ENCODE data around the gene PKMYT1. TPM values are rescaled to one million over a fixed set of nuclear protein-coding genes. Genes with fewer than 3 reads are reported as not detected.

The PKMYT1 gene
- polyA plus RNA-seq, 2 of the 4 experiments (the other 2 are of a cell fraction), result 10.5 to 50.5 TPM

DNA sequence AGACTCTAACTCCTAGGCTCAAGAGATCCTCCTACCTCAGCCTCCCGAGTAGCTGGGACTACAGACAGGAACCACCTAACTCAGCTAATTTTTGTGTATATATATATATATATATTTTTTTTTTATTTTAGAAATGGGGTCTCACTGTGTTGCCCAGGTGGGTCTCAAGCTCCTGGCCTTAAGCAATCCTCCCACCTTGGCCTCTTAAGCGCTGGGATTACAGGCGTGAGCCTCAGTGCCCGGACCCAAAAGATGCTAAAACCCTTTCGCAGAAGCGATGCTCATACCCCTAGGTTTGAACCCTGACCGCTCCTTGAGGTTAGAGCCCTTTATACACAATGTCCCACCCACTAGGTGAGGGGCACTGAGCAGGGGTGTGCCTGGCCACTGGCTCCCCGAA, 30.3 kb upstream of the PKMYT1 start:
- ATAC-seq, result no peak
- DNase-seq (ENCODE audit: low read depth in 1 of 2, low spot score in 1 of 2), result no peak
- no peak for FAIRE-seq
- CTCF ChIA-PET, result interaction anchor here (0.9 to 14.8 kb wide), 4 partner anchors 10 to 40 kb away, joined by 3 to 214 read pairs (median 58); partner anchors contain the start of genes CLDN6, HCFC1R1, THOC6 and TNFRSF12A
- TF ChIP-seq, protein P1, sequence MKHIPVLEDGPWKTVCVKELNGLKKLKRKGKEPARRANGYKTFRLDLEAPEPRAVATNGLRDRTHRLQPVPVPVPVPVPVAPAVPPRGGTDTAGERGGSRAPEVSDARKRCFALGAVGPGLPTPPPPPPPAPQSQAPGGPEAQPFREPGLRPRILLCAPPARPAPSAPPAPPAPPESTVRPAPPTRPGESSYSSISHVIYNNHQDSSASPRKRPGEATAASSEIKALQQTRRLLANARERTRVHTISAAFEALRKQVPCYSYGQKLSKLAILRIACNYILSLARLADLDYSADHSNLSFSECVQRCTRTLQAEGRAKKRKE (CRISPR knock-in tag; IDR thresholded peaks at IDR 0.05; ENCODE audit: low read depth), result no peak
- no peak for TF ChIP-seq EHMT2 (IDR thresholded peaks at IDR 0.05; ENCODE audit: low read depth)
- no peak for TF ChIP-seq HDAC2 (IDR thresholded peaks at IDR 0.05)
- TF ChIP-seq GATA3 (IDR thresholded peaks at IDR 0.05; ENCODE audit: borderline replicate concordance), result no peak
- no peak for TF ChIP-seq ZSCAN20 (CRISPR knock-in tag; IDR thresholded peaks at IDR 0.05)
- TF ChIP-seq, protein P2, sequence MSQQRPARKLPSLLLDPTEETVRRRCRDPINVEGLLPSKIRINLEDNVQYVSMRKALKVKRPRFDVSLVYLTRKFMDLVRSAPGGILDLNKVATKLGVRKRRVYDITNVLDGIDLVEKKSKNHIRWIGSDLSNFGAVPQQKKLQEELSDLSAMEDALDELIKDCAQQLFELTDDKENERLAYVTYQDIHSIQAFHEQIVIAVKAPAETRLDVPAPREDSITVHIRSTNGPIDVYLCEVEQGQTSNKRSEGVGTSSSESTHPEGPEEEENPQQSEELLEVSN (IDR thresholded peaks at IDR 0.05; ENCODE audit: borderline replicate concordance, low read depth), result no peak
- TF ChIP-seq NR3C1 (IDR thresholded peaks at IDR 0.05), result no peak
- TF ChIP-seq, protein P3, sequence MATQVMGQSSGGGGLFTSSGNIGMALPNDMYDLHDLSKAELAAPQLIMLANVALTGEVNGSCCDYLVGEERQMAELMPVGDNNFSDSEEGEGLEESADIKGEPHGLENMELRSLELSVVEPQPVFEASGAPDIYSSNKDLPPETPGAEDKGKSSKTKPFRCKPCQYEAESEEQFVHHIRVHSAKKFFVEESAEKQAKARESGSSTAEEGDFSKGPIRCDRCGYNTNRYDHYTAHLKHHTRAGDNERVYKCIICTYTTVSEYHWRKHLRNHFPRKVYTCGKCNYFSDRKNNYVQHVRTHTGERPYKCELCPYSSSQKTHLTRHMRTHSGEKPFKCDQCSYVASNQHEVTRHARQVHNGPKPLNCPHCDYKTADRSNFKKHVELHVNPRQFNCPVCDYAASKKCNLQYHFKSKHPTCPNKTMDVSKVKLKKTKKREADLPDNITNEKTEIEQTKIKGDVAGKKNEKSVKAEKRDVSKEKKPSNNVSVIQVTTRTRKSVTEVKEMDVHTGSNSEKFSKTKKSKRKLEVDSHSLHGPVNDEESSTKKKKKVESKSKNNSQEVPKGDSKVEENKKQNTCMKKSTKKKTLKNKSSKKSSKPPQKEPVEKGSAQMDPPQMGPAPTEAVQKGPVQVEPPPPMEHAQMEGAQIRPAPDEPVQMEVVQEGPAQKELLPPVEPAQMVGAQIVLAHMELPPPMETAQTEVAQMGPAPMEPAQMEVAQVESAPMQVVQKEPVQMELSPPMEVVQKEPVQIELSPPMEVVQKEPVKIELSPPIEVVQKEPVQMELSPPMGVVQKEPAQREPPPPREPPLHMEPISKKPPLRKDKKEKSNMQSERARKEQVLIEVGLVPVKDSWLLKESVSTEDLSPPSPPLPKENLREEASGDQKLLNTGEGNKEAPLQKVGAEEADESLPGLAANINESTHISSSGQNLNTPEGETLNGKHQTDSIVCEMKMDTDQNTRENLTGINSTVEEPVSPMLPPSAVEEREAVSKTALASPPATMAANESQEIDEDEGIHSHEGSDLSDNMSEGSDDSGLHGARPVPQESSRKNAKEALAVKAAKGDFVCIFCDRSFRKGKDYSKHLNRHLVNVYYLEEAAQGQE (IDR thresholded peaks at IDR 0.05), result no peak
- TF ChIP-seq RARB (CRISPR knock-in tag; IDR thresholded peaks at IDR 0.05), result no peak
- no peak for TF ChIP-seq TFCP2L1 (CRISPR knock-in tag; IDR thresholded peaks at IDR 0.05)
- no peak for TF ChIP-seq FOSB (CRISPR knock-in tag; IDR thresholded peaks at IDR 0.05)
- no peak for TF ChIP-seq HOXB5 (CRISPR knock-in tag; IDR thresholded peaks at IDR 0.05)
- H3K4me2 ChIP-seq, result no peak overlapping the region
- 93% methylated on average over 7 of the region's 8 CpGs for WGBS (ENCODE audit: missing lambda C conversion rate)
- POLR2A ChIA-PET, result interaction anchor here (3.7 kb wide), 1 partner anchor 11 kb away, joined by 31 read pairs; the partner anchor contains the start of gene TNFRSF12A
- peaks cover 20% of the 10 kb centered on the region for H3K4me1 ChIP-seq
- no peaks in the 10 kb centered on the region for H3K9me3 ChIP-seq
- no peak overlapping the region for H3K27ac ChIP-seq
- H3K4me3 ChIP-seq, result no peak overlapping the region

DNA sequence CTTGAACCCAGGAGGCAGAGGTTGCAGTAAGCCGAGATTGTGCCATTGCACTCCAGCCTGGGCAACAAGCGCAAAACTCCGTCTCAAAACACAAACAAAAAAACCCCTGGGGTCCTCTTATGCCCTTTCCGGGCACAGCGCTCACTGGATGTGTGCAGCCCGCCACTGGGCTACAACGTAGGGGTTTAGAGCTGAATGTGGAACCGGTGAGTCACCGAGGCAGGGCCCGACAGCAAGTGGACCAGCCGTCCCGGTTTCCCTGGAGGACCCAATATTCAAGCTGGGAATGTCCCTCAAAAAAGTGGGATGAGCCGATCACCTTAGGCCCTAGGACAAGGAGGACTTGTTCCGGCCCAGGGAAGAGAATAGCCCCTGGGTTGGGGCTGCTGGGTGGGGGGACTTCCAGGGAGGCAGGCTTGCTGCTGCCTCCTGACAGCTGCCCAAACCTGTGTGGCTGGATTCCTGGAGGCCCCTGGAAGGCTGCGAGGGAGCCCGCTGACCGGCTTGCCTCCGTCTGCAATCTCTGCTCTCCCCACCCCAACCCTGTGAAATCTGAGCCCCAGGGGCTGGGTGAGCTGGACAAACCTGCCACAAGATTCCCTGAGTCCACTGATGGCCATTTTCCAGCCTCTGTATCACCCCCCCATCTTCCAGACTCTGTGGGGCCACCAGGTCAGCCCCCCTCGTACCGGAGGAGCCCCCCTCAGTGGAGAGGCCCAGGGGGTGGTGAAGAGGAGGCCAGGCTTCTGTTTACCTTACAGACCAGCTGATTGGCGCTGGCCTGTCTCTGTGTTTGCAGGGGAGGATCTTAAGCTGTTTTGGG, 29.5 kb upstream of the PKMYT1 start:
- Histone ChIP-seq H3K4me1 (peaks cover 23% of the 10 kb centered on the region), H3K27ac (0 out of 6 replicates have a peak overlapping the region, but pooled peaks of 1 of the 2 experiments have one; percentile 1), H3K9me3 (no peaks in the 10 kb centered on the region), H3K4me3 (no peak overlapping the region), H3K4me2 (no peak overlapping the region)
- ATAC-seq (no peak), FAIRE-seq (no peak), DNase-seq (ENCODE audit: low read depth in 1 of 2, low spot score in 1 of 2) (no peak)
- TF ChIP-seq KDM1A (IDR thresholded peaks at IDR 0.05; ENCODE audit: low read depth), result no peak
- TF ChIP-seq POLR2AphosphoS2 (conservative IDR thresholded peaks at IDR 0.05; ENCODE audit: low read length), result no peak
- TF ChIP-seq NPAS2 (CRISPR knock-in tag; IDR thresholded peaks at IDR 0.05; ENCODE audit: borderline replicate concordance), result no peak
- no peak for TF ChIP-seq RARB (CRISPR knock-in tag; IDR thresholded peaks at IDR 0.05)
- TF ChIP-seq EHMT2 (IDR thresholded peaks at IDR 0.05; ENCODE audit: low read depth), result no peak
- TF ChIP-seq MAZ (IDR thresholded peaks at IDR 0.05; ENCODE audit: borderline replicate concordance, low read depth, low read length), result no peak
- TF ChIP-seq POLR2A (IDR thresholded peaks at IDR 0.05; ENCODE audit: low read length), result no peak
- no peak for TF ChIP-seq CBX8 (IDR thresholded peaks at IDR 0.05)
- no peak for TF ChIP-seq EHF (CRISPR knock-in tag; IDR thresholded peaks at IDR 0.05)
- TF ChIP-seq USF2 (IDR thresholded peaks at IDR 0.05), result no peak
- TF ChIP-seq BHLHE40 (IDR thresholded peaks at IDR 0.05; ENCODE audit: low read depth, low read length), result no peak
- TF ChIP-seq, protein P4, sequence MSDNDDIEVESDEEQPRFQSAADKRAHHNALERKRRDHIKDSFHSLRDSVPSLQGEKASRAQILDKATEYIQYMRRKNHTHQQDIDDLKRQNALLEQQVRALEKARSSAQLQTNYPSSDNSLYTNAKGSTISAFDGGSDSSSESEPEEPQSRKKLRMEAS (IDR thresholded peaks at IDR 0.05), result no peak
- TF ChIP-seq KDM5A (IDR thresholded peaks at IDR 0.05), result no peak
- CTCF ChIA-PET, result interaction anchor here (0.9 to 14.8 kb wide), 5 partner anchors 11 to 83 kb away, joined by 3 to 214 read pairs (median 3); partner anchors contain the start of genes CLDN6, HCFC1R1, THOC6 and TNFRSF12A
- POLR2A ChIA-PET, result interaction anchor here (3.7 kb wide), 1 partner anchor 11 kb away, joined by 31 read pairs; the partner anchor contains the start of gene TNFRSF12A
- 86% methylated on average over 19 of the region's 21 CpGs for WGBS (ENCODE audit: missing lambda C conversion rate)

All from A549 (cell line).